CD4-positive, CD25-positive, alpha-beta regulatory T cell (primary cell): ENCODE measurements around the gene TPM2. TPM values are rescaled to one million over a fixed set of nuclear protein-coding genes. Genes with fewer than 3 reads are reported as not detected.
A peak's percentile ranks its signal among the peaks of the same experiment; 100 is the strongest.

Experiments
- ATAC-seq, 2 donors: fragments of 150-1000 bp; cut with Tn5 transposase; one replicate each; pipeline ENCODE4 v1.10.0; 2021; ENCODE audit warnings: low read depth in 2 of 2, moderate number of reproducible peaks in 2 of 2, moderate library complexity in 1 of 2
- DNase-seq, 3 donors: peaks; one replicate each; pipeline versions ENCODE4 v3.0.0 to v3.0.0-alpha.2; 2012 to 2022; ENCODE audit warnings: mixed read lengths in 1 of 3
- H3K27ac ChIP-seq: one replicate; pipeline ENCODE4 v1.7.0; 2013; ENCODE audit warnings: mild to moderate bottlenecking, low read length; ENCODE audit not compliant: insufficient read depth, poor library complexity, severe bottlenecking
- H3K27me3 ChIP-seq: one replicate; pipeline ENCODE4 v1.7.0; 2013; ENCODE audit warnings: low read length; ENCODE audit not compliant: control insufficient read depth, insufficient read depth
- H3K36me3 ChIP-seq: one replicate; pipeline ENCODE4 v1.7.0; 2013; ENCODE audit warnings: mild to moderate bottlenecking, low read length, moderate library complexity; ENCODE audit not compliant: control insufficient read depth, insufficient read depth
- H3K4me1 ChIP-seq: 2 replicates; pipeline ENCODE4 v1.7.0; 2013; ENCODE audit warnings: mild to moderate bottlenecking, low read length; ENCODE audit not compliant: insufficient read depth, control insufficient read depth, poor library complexity, severe bottlenecking
- H3K4me3 ChIP-seq: one replicate; pipeline ENCODE4 v1.7.0; 2013; ENCODE audit warnings: low read depth, mild to moderate bottlenecking, low read length, moderate library complexity
- H3K9me3 ChIP-seq, 2 experiments: 1 replicate in 1 of 2; 2 replicates in 1 of 2; pipeline ENCODE4 v1.7.0; 2013; ENCODE audit warnings: low read length in 2 of 2, mild to moderate bottlenecking in 1 of 2, moderate library complexity in 1 of 2; ENCODE audit not compliant: control insufficient read depth in 2 of 2
- H3K27ac Mint-ChIP-seq, 3 donors: one replicate each; pipeline ENCODE4 v1.8.0; 2020 to 2022; ENCODE audit warnings: mild to moderate bottlenecking in 3 of 3, mixed read lengths in 3 of 3, moderate library complexity in 2 of 3
- H3K27me3 Mint-ChIP-seq: one replicate; pipeline ENCODE4 v1.8.0; 2022; ENCODE audit warnings: mild to moderate bottlenecking, mixed read lengths
- H3K36me3 Mint-ChIP-seq: one replicate; pipeline ENCODE4 v1.8.0; 2020; ENCODE audit warnings: mixed read lengths
- H3K4me1 Mint-ChIP-seq, 4 donors: one replicate each; pipeline ENCODE4 v1.8.0; 2020 to 2022; ENCODE audit warnings: mixed read lengths in 4 of 4, mild to moderate bottlenecking in 1 of 4
- H3K4me3 Mint-ChIP-seq, 4 donors: one replicate each; pipeline ENCODE4 v1.8.0; 2020 to 2022; ENCODE audit warnings: mild to moderate bottlenecking in 4 of 4, mixed read lengths in 4 of 4, moderate library complexity in 3 of 4
- H3K9me3 Mint-ChIP-seq, 7 donors: one replicate each; pipeline ENCODE4 v1.8.0; 2020 to 2022; ENCODE audit warnings: mixed read lengths in 7 of 7, mild to moderate bottlenecking in 3 of 7, moderate library complexity in 2 of 7
- polyA plus RNA-seq, 4 donors: library from polyadenylated mRNA; unstranded; fragments of 300-500 nt; fragmentation: Illumina TruSeq; gene quantifications; one replicate each; pipeline ENCODE4 v1.2.3, GENCODE V29; 2021
- total RNA-seq: library from RNA; stranded (reverse); gene quantifications from one replicate; pipeline ENCODE4 v1.2.3, GENCODE V29; 2022

The TPM2 gene
- total and polyA plus RNA-seq, 5 donors from 2014 or later: 38.8 TPM; not detected in 4

- Mint-ChIP-seq H3K4me3 (peak overlapping the region; percentile 66 to 97 (median 82)), H3K36me3 (peaks cover 17% of the 10 kb centered on the region), H3K4me1 (peaks cover 25 to 92% (median 70%) of the 10 kb centered on the region in 4 donors), H3K9me3 (peaks cover 0 to 3% (median 0%) of the 10 kb centered on the region in 7 donors), H3K27me3 (peaks cover 19% of the 10 kb centered on the region), H3K27ac (peak overlapping the region; percentile 32 to 84 (median 78))
- H3K36me3 ChIP-seq: peaks cover 11% of the 10 kb centered on the region
- peaks cover 77% of the 10 kb centered on the region for H3K4me1 ChIP-seq
- H3K4me3 ChIP-seq: peak overlapping the region; percentile 19
- H3K27me3 ChIP-seq: no peaks in the 10 kb centered on the region
- no peaks in the 10 kb centered on the region for H3K9me3 ChIP-seq
- H3K27ac ChIP-seq: peak overlapping the region; percentile 69
- DNase-seq: no peak
- ATAC-seq: no peak
Measured at GRCh38 chr9:35660966-35661415, 28.7 kb downstream of the TPM2 start.

GRCh38 chr9:35659340-35659739 is 30.4 kb downstream of the TPM2 start:
- Mint-ChIP-seq H3K27me3 (peaks cover 19% of the 10 kb centered on the region), H3K4me1 (peaks cover 23 to 87% (median 72%) of the 10 kb centered on the region in 4 donors), H3K9me3 (peaks cover 0 to 3% (median 0%) of the 10 kb centered on the region in 7 donors), H3K4me3 (peak overlapping the region; percentile 91 to 97 (median 94)), H3K36me3 (peaks cover 17% of the 10 kb centered on the region), H3K27ac (peak overlapping the region; percentile 66 to 100 (median 91))
- Histone ChIP-seq H3K27me3 (no peaks in the 10 kb centered on the region), H3K4me3 (peak overlapping the region; percentile 85), H3K4me1 (peaks cover 61% of the 10 kb centered on the region), H3K9me3 (no peaks in the 10 kb centered on the region), H3K27ac (peak overlapping the region; percentile 99), H3K36me3 (peaks cover 11% of the 10 kb centered on the region)
- DNase-seq (no peak), ATAC-seq (no peak)

- DNase-seq (no peak), ATAC-seq (no peak)
- peak overlapping the region; percentile 99 for H3K27ac ChIP-seq
- peaks cover 57% of the 10 kb centered on the region for H3K4me1 ChIP-seq
- peak overlapping the region; percentile 85 for H3K4me3 ChIP-seq
- H3K27me3 ChIP-seq: no peaks in the 10 kb centered on the region
- peak overlapping the region in 2 of 3 donors; percentile 91 to 100 for H3K27ac Mint-ChIP-seq
- peaks cover 17% of the 10 kb centered on the region for H3K36me3 Mint-ChIP-seq
- peaks cover 0 to 3% (median 0%) of the 10 kb centered on the region in 7 donors for H3K9me3 Mint-ChIP-seq
- no peaks in the 10 kb centered on the region for H3K9me3 ChIP-seq
- peaks cover 11% of the 10 kb centered on the region for H3K36me3 ChIP-seq
- peaks cover 19% of the 10 kb centered on the region for H3K27me3 Mint-ChIP-seq
- peaks cover 23 to 87% (median 70%) of the 10 kb centered on the region in 4 donors for H3K4me1 Mint-ChIP-seq
- H3K4me3 Mint-ChIP-seq: peak overlapping the region; percentile 91 to 97 (median 94)
Measured at GRCh38 chr9:35658968-35659220, 30.8 kb downstream of the TPM2 start.

- H3K9me3 Mint-ChIP-seq: peaks cover 0 to 3% (median 0%) of the 10 kb centered on the region in 7 donors
- ATAC-seq (peak; percentile 62 to 65), DNase-seq (peak; percentile 80 to 90 (median 81))
- Histone ChIP-seq H3K9me3 (no peaks in the 10 kb centered on the region), H3K27me3 (no peaks in the 10 kb centered on the region), H3K4me3 (peak within 1 kb of the TSS; percentile 89), H3K4me1 (peaks cover 53% of the 10 kb centered on the region), H3K27ac (peak within 1 kb of the TSS; percentile 99), H3K36me3 (peaks cover 11% of the 10 kb centered on the region)
- peak within 1 kb of the TSS; percentile 91 to 98 (median 96) for H3K4me3 Mint-ChIP-seq
- peak within 1 kb of the TSS; percentile 96 to 100 (median 100) for H3K27ac Mint-ChIP-seq
- H3K27me3 Mint-ChIP-seq: peaks cover 19% of the 10 kb centered on the region
- H3K4me1 Mint-ChIP-seq: peaks cover 23 to 85% (median 67%) of the 10 kb centered on the region in 4 donors
- H3K36me3 Mint-ChIP-seq: peaks cover 17% of the 10 kb centered on the region
Measured at GRCh38 chr9:35658137-35658967, 31.4 kb downstream of the TPM2 start, which contains the start of gene CCDC107. CCDC107 (plus strand) TSS chr9:35658292; CDS start chr9:35658380, 88 bp downstream.

DNA sequence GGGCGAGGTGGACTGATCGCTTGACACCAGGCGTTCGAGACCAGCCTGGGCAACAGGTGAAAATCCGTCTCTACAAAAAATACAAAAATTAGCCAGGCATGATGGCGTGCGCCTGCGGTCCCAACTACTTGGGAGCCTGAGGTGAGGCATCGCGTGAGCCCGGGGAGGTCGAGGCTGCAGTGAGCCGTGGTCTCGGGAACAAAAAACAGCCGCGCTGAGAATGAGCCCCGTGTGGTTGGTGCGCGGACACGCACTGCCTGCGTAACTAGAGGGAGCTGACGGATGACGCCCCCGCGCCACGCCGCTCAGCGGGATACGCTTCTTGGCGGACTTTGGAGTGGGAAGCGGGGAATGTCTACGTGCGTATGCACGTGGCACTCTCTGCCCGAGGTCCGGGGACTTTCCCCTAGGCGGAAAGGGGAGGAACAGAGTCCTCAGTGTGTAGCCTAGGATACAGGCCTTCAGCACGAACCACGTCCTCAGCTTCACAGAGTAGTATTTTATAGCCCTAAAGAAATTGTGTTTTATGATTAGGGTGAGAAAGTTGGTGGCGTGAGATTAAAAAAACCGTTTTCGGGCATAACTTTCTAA is 32.1 kb downstream of the TPM2 start, which contains the start of gene RMRP:
Gene RMRP (minus strand): TSS at position 474 of the 591 bp plus-strand sequence.
- Mint-ChIP-seq H3K4me1 (peaks cover 23 to 78% (median 62%) of the 10 kb centered on the region in 4 donors), H3K36me3 (peaks cover 17% of the 10 kb centered on the region), H3K9me3 (peaks cover 0 to 3% (median 0%) of the 10 kb centered on the region in 7 donors), H3K27me3 (peaks cover 19% of the 10 kb centered on the region), H3K27ac (peak within 1 kb of the TSS; percentile 96 to 100 (median 100)), H3K4me3 (peak within 1 kb of the TSS; percentile 91 to 98 (median 96))
- Histone ChIP-seq H3K27ac (peak within 1 kb of the TSS; percentile 99), H3K27me3 (no peaks in the 10 kb centered on the region), H3K4me1 (peaks cover 46% of the 10 kb centered on the region), H3K9me3 (no peaks in the 10 kb centered on the region), H3K4me3 (peak within 1 kb of the TSS; percentile 89), H3K36me3 (peaks cover 11% of the 10 kb centered on the region)
- peak; percentile 78 to 84 for ATAC-seq
- peak; percentile 89 to 92 (median 91) for DNase-seq

DNA sequence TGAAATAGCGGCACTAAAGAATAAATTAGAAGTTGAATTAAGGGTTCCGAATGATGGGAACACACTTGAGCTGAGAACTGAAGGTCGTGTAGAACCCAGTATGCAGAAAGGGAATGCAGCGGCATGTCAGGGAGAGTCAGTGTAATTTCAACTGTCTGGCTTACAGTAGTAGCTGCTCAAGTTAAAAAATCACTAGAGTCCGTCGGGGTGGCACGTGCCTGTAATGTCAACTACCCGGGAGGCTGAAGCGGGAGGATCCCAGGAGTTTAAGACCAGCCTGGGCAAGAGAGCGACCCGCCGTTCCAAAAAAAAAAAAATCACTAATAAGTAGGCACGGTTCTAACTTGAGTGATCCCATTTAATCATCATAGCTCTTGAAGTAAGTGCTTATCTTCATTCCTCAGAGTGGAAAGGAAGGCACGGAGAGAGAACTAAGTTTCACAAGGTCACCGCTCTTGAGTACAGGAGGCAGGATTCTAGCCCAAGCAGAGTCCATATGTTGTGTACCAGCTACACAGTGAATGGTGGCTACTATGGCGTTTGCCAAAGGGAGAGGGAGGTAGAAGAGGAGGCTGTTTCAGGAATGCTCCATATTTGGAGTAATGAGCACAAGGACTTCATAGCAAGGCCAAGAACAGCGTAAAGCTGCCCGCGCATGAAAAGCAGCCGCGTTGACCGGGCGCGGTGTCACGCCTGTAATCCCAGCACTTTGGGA is 32.7 kb downstream of the TPM2 start:
- DNase-seq: no peak
- no peaks in the 10 kb centered on the region for H3K9me3 ChIP-seq
- H3K4me3 ChIP-seq: peak overlapping the region; percentile 89

DNA sequence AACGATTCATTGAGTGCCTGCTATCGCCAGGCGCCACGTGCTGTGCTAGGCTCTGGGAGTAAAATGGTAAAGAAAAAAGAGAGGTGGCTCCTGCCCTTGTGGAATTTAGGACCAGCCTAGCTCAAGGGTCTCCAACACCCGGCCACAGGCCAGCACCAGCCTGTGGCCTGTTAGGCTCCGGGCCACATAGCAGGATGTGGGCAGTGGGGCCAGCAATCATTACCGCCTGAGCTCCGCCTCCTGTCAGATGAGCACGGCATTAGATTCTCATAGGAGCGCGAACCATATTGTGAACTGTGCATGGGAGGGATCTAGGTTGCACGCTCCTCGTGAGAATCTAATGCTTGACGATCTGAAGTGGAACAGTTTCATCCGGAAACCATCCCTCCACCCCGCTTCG is 33.4 kb downstream of the TPM2 start:
- H3K4me3 Mint-ChIP-seq: peak overlapping the region; percentile 91 to 98 (median 96)
- H3K27ac Mint-ChIP-seq: peak overlapping the region; percentile 96 to 100 (median 100)
- peaks cover 45% of the 10 kb centered on the region for H3K4me1 ChIP-seq
- H3K4me1 Mint-ChIP-seq: peaks cover 17 to 78% (median 59%) of the 10 kb centered on the region in 4 donors
- peak overlapping the region; percentile 99 for H3K27ac ChIP-seq
- H3K27me3 ChIP-seq: no peaks in the 10 kb centered on the region
- peaks cover 19% of the 10 kb centered on the region for H3K27me3 Mint-ChIP-seq
- peaks cover 0 to 3% (median 0%) of the 10 kb centered on the region in 7 donors for H3K9me3 Mint-ChIP-seq
- no peak overlapping the region for H3K4me3 ChIP-seq
- DNase-seq (no peak), ATAC-seq (no peak)
- H3K9me3 ChIP-seq: no peaks in the 10 kb centered on the region
- peaks cover 11% of the 10 kb centered on the region for H3K36me3 ChIP-seq
- peaks cover 14% of the 10 kb centered on the region for H3K36me3 Mint-ChIP-seq

More for the DNA sequence above, 32.7 kb downstream of the TPM2 start:
- no peak for ATAC-seq
- Histone ChIP-seq H3K4me1 (peaks cover 45% of the 10 kb centered on the region), H3K27me3 (no peaks in the 10 kb centered on the region), H3K27ac (peak overlapping the region; percentile 99), H3K36me3 (peaks cover 11% of the 10 kb centered on the region)
- Mint-ChIP-seq H3K27me3 (peaks cover 19% of the 10 kb centered on the region), H3K4me1 (peaks cover 21 to 78% (median 59%) of the 10 kb centered on the region in 4 donors), H3K9me3 (peaks cover 0 to 3% (median 0%) of the 10 kb centered on the region in 7 donors), H3K27ac (peak overlapping the region; percentile 96 to 100 (median 100)), H3K36me3 (peaks cover 17% of the 10 kb centered on the region), H3K4me3 (peak overlapping the region; percentile 91 to 98 (median 96))
